Breast epithelium (tissue), 3 donors: ENCODE data around the gene LILRB2.
"Not testable (repeated sequence)": the region's sequence is repeated elsewhere in the genome, so short reads cannot be mapped to it uniquely, and the experiment has no call there.

ENCODE experiments used
- CTCF ChIP-seq, 3 donors: fragments of 450-650 bp; IDR thresholded peaks; one replicate each; pipeline ENCODE4 v1.5.1; 2016 to 2017; ENCODE audit warnings: antibody characterized with exemption in 3 of 3, mild to moderate bottlenecking in 3 of 3, moderate library complexity in 3 of 3
- POLR2A ChIP-seq: fragments of 450-650 bp; IDR thresholded peaks from one replicate; pipeline ENCODE4 v1.6.1; 2016; ENCODE audit warnings: antibody characterized with exemption, mild to moderate bottlenecking, moderate library complexity
- POLR2AphosphoS5 ChIP-seq, 3 donors: sonication (generic); formaldehyde crosslinking; IDR thresholded peaks; one replicate each; pipeline ENCODE4 v1.6.1; 2017; ENCODE audit warnings: antibody characterized with exemption in 3 of 3

DNA sequence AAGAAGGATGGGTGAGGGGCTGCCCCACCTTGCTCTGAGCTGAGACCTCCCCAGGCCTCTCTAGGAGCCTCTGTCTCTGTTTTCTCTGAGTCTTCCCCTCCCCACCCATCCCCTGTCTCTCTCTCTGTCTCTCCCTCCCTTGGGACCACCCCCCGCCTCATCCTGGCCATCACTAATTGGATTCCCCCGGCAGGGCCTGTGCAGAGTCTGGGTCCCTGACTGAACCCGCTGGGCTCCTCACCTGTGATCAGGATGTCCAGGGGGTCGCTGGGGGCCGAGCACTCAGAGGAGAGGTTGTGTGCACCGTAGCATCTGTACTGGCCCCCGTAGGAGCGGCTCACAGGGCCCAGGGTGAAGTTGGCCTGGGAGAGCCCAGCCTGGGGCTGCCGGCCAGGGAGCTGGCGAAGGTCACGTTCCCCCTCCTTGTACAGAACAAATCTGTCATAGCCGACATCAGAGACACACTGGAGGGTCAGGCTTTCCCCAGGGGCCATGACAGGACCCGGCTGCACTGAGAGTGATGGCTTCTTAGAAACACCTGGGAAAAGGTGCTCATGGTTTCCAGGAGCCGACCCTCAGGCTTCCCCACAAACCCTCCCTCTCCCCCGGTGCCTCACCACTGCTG is 2.2 kb downstream of the LILRB2 start:
- not testable (repeated sequence) for TF ChIP-seq POLR2A; CTCF (IDR thresholded peaks at IDR 0.05); POLR2AphosphoS5 (IDR thresholded peaks at IDR 0.05)
